Erythroblast (primary cell): ENCODE measurements around the gene TOX2.

Experiments used
- GATA1 ChIP-seq: IDR thresholded peaks from 2 replicates; pipeline ENCODE4 v1.6.1; 2011; ENCODE audit warnings: low read depth, mild to moderate bottlenecking, control low read depth, low read length, moderate library complexity
- POLR2A ChIP-seq: IDR thresholded peaks from 2 replicates; pipeline ENCODE4 v1.6.1; 2011; ENCODE audit warnings: mild to moderate bottlenecking, low read length

- no peak for TF ChIP-seq POLR2A
- TF ChIP-seq GATA1: no peak
Measured at GRCh38 chr20:44033344-44033743, 118.7 kb downstream of the TOX2 start.
